Measurements from ENCODE around the gene AIF1L.

Gene AIF1L

GRCh38 chr9:131078427-131079366 is 17.6 kb upstream of the AIF1L start:
- no peak for DNase-seq

- no peak for DNase-seq
These were observed 15.7 kb upstream of the AIF1L start for GRCh38 chr9:131080589-131080988.

- no peak for DNase-seq
These were observed 14.5 kb upstream of the AIF1L start for GRCh38 chr9:131081868-131082267.

- DNase-seq, result no peak
These were observed 13.4 kb upstream of the AIF1L start for GRCh38 chr9:131082774-131083512.

- DNase-seq, result no peak
These were observed 11.5 kb upstream of the AIF1L start for GRCh38 chr9:131084661-131085369.

GRCh38 chr9:131085370-131086122 is 10.8 kb upstream of the AIF1L start:
- no peak for DNase-seq

GRCh38 chr9:131087354-131087893 is 8.9 kb upstream of the AIF1L start:
- DNase-seq, result no peak

- DNase-seq, result no peak
These were observed 6.1 kb upstream of the AIF1L start for GRCh38 chr9:131090025-131090787.

- no peak for DNase-seq
These were observed 4.9 kb upstream of the AIF1L start for GRCh38 chr9:131091352-131091992.

- no peak for DNase-seq
These were observed 4.3 kb upstream of the AIF1L start for GRCh38 chr9:131092030-131092429.

GRCh38 chr9:131092548-131093440 is 3.5 kb upstream of the AIF1L start:
- DNase-seq, result no peak

- DNase-seq, result no peak
These were observed 2.3 kb upstream of the AIF1L start for GRCh38 chr9:131094015-131094414.

- DNase-seq, result no peak
These were observed 1.7 kb upstream of the AIF1L start for GRCh38 chr9:131094622-131095021.

- no peak for DNase-seq
These were observed 564 bp upstream of the AIF1L start for GRCh38 chr9:131095666-131096268.

- DNase-seq, result no peak
These were observed 1.0 kb downstream of the AIF1L start for GRCh38 chr9:131097126-131097947.

GRCh38 chr9:131097948-131098278 is 1.6 kb downstream of the AIF1L start:
- no peak for DNase-seq

- DNase-seq, result no peak
These were observed 2.2 kb downstream of the AIF1L start for GRCh38 chr9:131098391-131099101.

- no peak for DNase-seq
These were observed 2.8 kb downstream of the AIF1L start for GRCh38 chr9:131099102-131099606.
